HG03097 (cell line): ENCODE data around the gene XPO1.
A peak's percentile ranks its signal among the peaks of the same experiment; 100 is the strongest.
"Not testable (repeated sequence)": the region's sequence is repeated elsewhere in the genome, so short reads cannot be mapped to it uniquely, and the experiment has no call there.

ENCODE experiments used
- ATAC-seq: cut with Tn5 transposase; IDR thresholded peaks from one replicate; pipeline ENCODE4 v1.9.1; 2021; ENCODE audit not compliant: unreplicated experiment, low FRiP score

Gene XPO1

DNA sequence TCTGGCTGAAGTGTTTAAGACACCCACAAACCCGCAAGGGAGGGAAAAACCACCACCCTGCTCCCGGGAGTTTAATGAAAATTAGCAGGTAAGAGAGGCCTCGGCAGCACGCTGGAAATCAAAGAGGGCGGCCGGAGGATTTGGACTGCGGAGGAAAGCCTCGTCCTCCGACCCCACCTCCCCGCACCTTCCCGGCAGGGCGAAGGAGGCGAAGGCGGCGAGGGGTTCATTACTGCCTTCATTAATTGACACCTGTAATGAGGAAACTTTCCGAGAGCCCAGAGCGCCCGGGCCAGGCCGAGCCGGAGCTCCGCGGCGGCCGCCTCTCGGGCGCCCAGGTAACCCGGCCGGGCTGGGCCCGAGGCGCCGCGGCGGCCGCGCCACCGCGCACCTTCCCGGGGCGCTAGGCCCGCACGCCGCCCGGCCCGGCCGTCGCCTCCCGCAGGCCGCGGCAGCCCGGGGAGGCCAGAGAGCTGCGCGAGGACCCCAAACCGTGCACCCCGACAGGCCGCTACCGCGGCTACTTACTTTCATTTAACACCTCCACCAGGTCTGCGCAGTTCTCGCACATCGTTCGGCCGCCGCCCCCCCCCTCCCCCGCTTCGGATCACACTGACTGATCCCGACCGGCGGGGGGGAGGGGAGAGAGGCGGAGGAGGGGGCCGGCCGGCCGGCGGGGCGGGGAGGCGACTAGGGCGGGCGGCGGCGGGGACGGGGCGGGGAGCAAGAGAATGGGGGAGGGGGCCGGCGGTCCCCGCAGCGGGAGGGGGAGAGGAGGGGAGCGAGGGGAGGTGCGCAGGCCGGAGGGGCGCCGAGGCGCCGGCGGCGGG, 67.8 kb downstream of the XPO1 start:
- peak; percentile 23 for ATAC-seq

DNA sequence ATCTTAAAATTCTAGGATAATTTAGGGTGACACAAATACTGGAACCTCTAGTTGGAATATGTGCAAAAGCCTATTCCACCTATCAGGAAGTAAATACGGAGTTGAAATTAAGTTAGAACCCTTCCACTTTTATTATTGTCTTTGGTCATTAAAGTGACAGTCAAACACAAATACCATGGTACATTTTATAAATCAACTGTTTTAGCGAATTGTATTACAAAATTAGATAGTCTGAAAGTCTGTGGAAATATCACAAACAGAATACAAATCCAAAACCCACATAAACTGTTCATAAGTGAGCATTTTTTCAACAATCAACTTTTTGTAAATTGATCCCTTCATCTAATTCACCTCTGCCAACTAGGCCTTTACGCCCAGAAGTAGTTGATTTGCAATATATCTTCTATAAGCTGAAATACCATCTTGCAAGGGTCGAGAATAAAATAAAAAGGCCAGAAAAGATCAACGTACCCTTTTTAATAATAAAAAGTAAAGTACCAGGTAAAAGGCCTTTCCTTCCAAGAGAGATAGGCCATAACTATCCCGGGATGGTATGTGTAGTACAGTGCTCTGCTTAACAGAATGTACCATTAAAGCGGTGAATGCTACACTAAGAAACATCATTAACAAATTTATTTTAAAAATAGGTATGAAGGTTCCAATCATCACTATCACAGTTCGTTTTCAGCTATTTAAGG, 68.6 kb downstream of the XPO1 start:
- no peak for ATAC-seq

DNA sequence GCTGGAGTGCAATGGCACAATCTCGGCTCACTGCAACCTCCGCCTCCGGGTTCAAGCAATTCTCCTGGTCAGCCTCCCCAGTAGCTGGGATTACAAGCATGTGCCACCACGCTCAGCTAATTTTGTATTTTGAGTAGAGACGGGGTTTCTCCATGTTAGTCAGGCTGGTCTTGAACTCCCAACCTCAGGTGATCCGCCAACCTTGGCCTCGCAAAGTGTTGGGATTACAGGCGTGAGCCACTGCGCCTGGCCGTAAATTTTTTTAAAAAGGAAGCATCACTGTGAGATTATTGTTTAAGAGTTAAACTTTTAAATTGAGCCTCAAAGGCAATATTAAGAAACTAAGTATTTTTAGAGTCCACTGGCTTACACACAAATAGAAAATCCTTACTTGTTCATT, 69.9 kb downstream of the XPO1 start:
- not testable (repeated sequence) for ATAC-seq

DNA sequence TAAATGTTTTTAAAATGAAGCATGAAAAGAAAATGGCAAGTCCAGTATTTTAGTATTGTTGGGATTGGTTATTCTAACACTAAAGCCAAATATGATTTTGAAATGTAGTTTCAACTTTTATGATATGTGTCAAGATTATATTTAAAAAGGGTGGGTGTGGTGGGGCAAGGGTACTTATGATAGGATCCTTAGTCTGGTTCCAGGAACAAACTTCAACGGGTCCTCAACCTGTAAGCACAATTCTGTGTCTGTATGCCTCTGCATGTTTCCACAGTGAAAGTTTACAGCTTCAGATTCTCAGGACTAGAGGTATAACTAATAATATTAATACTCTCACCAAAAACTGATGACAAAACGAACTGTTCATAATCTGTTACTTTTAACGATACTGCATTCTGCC, 73.1 kb downstream of the XPO1 start:
- no peak for ATAC-seq

GRCh38 chr2:61463769-61464475, 74.2 kb downstream of the XPO1 start:
- no peak for ATAC-seq

- ATAC-seq, result no peak
Observed at GRCh38 chr2:61461404-61461803, 76.8 kb downstream of the XPO1 start.

GRCh38 chr2:61460163-61460562, 78.0 kb downstream of the XPO1 start:
- no peak for ATAC-seq

- no peak for ATAC-seq
Observed at GRCh38 chr2:61456746-61457420, 81.3 kb downstream of the XPO1 start.

DNA sequence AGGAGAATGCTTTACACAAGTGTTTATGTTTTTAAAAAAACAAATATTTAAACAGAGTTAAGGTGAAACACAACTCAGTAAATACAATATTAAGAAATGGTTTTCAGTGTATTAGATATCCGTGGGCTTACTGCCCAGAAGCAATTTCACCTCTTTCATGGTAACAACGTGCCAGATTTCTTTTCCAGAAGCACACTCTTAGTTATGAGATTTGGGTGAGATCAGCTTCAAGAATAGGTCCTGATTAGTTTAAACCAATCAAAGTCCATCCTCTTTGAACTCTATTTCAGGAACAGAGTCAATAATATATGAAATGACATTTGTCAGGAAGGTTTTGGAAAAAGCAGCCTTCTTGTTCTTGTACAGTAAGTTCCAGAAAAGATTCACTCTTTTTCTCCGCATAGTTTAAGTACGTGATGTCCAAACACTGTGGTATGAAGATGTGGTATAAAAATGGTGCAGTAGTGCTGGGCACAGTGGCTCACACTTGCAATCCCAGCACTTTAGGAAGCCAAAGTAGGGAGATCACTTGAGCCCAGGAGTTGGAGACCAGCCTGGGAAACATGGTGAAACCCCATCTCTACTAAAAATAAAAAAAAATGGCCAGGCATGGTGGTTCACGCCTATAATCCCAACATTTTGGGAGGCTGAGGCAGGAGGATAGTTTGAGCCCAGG, 81.9 kb downstream of the XPO1 start:
- ATAC-seq, result no peak

GRCh38 chr2:61454972-61455371, 83.2 kb downstream of the XPO1 start:
- ATAC-seq, result not testable (repeated sequence)

- no peak for ATAC-seq
Observed at GRCh38 chr2:61454383-61454782, 83.8 kb downstream of the XPO1 start.

DNA sequence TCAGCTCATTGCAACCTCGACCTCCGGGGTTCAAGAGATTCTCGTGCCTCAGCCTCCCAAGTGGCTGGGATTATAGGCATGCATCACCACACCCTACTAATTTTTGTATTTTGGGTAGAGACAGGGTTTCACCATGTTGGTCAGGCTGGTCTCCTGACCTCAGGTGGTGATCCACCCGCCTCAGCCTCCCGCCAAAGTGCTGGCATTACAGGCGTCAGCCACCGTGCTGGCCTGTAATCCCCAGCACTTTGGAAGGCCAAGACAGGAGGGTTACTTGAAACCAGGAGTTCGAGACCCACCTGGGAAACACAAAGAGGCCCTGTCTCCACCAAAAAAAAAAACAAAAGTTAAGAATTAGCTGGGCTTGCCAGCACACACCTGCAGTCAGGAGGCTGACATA, 85.8 kb downstream of the XPO1 start:
- ATAC-seq, result no peak

DNA sequence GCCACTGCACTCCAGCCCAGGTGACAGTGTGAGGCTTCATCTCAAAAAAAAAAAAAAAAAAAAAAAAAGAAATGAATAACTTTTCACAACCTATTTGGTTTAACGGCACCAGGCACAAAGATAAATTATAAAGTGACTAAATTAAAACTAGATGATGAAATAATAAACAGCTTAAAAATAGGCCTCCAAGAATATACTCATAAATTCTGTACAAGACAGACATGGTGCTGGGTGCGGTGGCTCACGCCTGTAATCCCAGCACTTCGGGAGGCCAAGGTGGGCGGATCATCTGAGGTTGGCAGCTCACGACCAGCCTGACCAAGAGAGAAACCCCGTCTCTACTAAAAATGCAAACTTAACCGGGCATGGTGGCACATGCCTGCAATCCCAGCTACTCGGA, 87.0 kb downstream of the XPO1 start:
- no peak for ATAC-seq

GRCh38 chr2:61450144-61450543, 88.0 kb downstream of the XPO1 start:
- ATAC-seq, result no peak

GRCh38 chr2:61448229-61448628, 89.9 kb downstream of the XPO1 start:
- ATAC-seq, result no peak

GRCh38 chr2:61446971-61447370, 91.2 kb downstream of the XPO1 start:
- not testable (repeated sequence) for ATAC-seq

GRCh38 chr2:61443342-61444041, 94.7 kb downstream of the XPO1 start:
- peak; percentile 82 for ATAC-seq

DNA sequence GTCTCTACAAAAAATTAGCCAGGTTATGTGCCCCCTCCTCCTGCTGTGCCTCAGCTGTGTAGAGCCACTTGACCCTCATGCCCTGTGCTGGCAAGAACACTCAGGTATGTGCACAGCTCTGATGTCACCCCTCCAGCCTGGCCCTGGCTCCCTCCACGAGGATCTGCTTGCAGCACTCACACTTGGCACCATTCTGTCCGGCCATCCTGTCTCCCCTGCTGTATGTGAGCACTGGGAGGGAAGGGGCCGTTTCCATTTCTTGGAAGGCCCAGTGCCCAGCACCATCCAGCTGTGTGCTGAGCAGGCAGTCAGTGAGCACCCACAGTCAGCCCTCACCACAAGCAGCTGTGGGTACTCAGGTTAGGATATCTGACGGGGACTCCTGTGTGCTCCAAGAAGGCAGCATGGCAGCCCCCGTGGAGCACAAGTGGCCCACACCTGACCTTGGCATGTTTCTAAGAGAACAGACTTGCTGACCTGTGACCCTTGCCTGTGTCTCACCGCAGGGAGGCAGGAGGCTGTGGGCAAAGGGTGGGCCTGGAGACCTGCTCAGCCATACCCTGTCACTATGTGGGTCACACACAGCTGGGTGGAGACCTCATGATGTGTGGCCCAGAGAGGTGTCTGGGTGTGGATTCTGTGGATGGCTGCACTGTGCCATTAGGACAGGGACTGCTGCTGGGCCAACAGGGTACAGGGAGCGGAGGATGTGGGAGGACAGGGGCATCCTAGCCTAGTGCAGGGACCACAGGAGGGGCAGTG, 98.7 kb downstream of the XPO1 start:
- no peak for ATAC-seq

GRCh38 chr2:61438670-61439069, 99.5 kb downstream of the XPO1 start:
- no peak for ATAC-seq
